GM18858 (cell line): Measurements from ENCODE around the gene HTN1.
"Not testable (repeated sequence)": the region's sequence is repeated elsewhere in the genome, so short reads cannot be mapped to it uniquely, and the experiment has no call there.

Experiments used
- ATAC-seq: cut with Tn5 transposase; IDR thresholded peaks from one replicate; pipeline ENCODE4 v1.9.1; 2021; ENCODE audit not compliant: unreplicated experiment

Gene HTN1

DNA sequence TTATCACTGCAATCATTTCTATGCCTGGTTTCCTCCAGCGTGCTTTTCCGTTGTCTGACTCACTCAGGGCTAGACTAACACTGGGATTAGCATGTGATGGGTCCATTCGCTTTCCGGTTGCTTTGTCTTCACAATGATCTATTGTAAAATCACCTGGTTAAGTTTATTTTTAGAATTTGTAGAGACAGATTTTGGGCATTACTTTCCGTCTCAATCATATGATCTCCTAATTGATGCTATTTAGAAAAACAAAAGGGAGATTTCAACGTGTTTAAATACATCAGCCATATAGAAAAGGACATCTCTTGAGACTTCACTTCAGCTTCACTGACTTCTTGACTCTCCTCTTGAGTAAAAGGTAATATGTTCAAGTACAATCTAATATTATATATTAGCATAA is at the start of gene HTN1:
HTN1 (plus strand) TSS at position 301 of the 400 bp plus-strand sequence. CDS start 2,639 bp downstream, outside the sequence.
- not testable (repeated sequence) for ATAC-seq

GRCh38 chr4:70000711-70001110 is 49.5 kb upstream of the HTN1 start:
- ATAC-seq = no peak

DNA sequence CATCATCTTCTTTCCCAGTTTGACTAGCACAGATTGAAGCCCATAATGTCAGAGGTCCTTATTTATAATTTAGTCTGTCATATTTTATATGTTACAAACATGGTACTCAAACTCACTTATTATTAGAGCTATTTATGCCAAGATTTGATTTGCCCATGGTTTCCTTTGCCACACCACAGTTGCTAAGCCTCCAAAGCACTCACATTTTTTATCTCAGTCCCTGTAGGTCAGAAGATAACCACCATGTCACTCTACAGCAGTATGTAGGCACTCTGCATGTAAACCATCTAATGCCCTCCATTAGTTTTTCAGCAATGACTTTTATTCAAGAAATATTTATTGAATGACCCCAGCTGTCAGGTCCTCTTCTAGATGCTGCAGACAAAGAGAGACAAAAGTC is 47.7 kb upstream of the HTN1 start:
- ATAC-seq = no peak

GRCh38 chr4:70008771-70009170 is 41.5 kb upstream of the HTN1 start:
- ATAC-seq = no peak

DNA sequence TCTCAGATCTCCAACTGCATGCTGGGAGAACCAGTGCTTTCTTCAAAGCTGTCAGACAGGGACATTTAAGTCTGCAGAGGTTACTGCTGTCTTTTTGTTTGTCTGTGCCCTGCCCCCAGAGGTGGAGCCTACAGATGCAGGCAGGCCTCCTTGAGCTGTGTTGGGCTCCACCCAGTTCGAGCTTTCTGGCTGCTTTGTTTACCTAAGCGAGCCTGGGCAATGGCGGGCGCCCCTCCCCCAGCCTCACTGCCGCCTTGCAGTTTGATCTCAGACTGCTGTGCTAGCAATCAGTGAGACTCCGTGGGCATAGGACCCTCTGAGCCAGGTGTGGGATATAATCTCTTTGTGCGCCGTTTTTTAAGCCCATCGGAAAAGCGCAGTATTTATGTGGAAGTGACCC is 31.2 kb upstream of the HTN1 start:
- not testable (repeated sequence) for ATAC-seq

- ATAC-seq = no peak
Measured at GRCh38 chr4:70023218-70023617, 27.0 kb upstream of the HTN1 start.

DNA sequence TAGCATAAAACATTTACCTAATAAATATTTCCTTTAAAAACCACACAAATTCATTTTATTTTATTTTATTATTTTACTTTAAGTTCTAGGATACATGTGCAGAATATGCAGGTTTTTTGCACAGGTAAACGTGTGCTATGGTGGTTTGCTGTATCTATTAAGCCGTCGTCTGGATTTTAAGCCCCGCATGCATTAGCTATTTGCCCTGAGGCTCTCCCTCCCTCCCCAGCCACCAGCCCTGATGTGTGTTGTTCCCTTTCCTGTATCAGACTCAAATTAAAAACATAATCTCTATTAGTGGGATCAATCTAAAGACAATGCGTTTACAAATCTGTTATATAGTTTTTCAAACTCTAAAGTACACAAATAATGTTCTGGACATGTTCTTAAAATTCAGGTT is 23.2 kb upstream of the HTN1 start:
- ATAC-seq = no peak

- ATAC-seq = not testable (repeated sequence)
Measured at GRCh38 chr4:70028159-70028558, 22.1 kb upstream of the HTN1 start, which contains the start of gene HTN3. Gene HTN3 (plus strand): TSS chr4:70028459. CDS start chr4:70030741, 2,282 bp downstream.

DNA sequence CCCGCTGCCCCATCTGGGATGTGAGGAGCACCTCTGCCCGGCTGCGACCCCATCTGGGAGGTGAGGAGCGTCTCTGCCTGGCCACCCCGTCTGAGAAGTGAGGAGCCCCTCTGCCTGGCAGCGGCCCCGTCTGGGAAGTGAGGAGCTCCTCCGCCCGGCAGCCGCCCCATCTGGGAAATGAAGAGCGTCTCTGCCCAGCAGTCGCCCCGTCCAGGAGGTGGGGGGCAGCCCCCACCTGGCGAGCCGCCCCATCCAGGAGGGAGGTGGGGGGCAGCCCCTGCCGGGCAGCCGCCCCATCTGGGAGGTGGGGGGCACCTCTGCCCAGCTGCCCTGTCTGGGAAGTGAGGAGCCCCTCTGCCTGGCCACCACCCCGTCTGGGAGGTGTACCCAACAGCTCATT is 12.7 kb upstream of the HTN1 start:
- not testable (repeated sequence) for ATAC-seq

GRCh38 chr4:70039928-70040327 is 10.3 kb upstream of the HTN1 start:
- not testable (repeated sequence) for ATAC-seq

DNA sequence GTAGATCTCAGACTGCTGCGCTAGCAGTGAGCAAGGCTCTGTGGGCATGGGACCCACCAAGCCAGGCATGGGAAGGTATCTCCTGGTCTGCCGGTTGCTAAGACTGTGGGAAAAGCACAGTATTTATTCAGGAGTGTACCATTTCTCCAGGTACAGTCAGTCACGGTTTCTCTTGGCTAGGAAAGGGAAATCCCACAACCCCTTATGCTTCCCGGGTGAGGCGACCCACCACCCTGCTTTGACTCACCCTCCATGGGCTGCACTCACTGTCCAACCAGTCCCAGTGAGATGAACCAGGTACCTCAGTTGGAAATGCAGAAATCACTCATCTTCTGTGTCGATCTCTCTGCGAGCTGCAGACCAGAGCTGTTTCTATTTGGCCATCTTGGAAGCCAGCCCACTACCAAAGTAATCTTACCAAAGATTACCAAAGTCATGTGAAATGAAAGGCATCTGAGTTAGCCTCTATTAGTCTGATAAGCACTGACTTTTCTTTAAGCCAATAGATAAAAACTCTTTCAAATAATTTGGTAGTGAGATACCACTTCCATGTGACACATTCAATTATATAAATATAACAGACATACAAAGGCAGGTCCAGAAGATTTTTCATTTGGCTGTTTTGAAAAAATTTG is 8.5 kb upstream of the HTN1 start:
- ATAC-seq = no peak

GRCh38 chr4:70056534-70056933 is 6.3 kb downstream of the HTN1 start:
- ATAC-seq = not testable (repeated sequence)

DNA sequence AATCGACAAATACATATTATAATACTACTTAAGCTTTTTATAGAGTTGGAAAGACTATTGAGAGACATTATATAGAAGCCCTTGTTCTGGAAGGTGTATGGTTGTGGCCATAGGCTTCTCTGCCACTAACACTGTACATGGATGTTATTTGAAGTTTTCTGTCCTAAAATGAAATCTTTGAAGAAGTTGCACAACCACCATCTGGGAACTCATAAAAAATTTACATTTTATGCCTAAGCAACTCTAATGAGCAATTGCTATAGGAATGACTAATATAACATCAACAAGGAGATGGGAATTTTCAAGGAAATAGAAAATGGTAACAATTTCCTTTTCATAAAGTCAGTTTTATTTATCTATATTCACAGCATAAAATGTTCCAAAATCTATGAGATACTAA is 7.4 kb downstream of the HTN1 start:
- ATAC-seq = no peak

- no peak for ATAC-seq
Measured at GRCh38 chr4:70059149-70059548, 8.9 kb downstream of the HTN1 start.

DNA sequence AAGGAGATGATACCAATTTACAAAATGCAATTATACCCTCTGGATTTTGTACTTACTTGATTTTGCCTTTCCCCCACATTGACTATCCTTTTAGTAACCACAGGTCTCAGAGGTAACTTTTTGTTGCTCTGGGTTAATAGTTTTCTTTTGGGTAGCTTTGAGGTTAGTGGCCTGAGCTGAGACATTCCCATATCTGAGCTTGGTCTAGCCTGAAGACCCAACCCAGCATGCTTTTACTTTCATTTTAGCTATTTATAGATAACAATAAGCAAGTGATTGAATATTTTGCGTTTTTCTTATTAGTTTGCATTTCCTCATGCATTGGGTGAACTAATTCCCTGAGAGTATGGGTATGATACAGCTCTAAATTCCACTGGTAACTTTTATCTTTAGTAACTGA is 11.8 kb downstream of the HTN1 start:
- ATAC-seq = peak; percentile 80

DNA sequence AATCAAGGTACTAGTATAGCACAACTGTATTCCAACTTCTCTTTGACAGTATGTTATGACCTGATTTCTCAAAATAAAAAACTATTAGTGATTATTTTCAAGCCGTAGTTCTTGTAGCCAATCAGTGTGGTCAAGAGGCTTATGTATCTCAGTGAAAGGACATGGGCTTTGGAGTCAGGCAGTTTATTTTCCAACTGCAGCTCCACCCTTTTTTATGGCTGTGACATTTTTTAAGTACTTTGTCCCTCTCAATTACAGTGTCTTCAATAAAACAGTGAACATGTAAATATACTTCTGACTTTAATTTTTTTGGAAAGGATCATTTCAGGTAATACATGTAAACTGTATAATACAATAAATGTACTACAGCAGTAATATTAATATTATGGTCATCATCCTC is 30.0 kb downstream of the HTN1 start:
- no peak for ATAC-seq

DNA sequence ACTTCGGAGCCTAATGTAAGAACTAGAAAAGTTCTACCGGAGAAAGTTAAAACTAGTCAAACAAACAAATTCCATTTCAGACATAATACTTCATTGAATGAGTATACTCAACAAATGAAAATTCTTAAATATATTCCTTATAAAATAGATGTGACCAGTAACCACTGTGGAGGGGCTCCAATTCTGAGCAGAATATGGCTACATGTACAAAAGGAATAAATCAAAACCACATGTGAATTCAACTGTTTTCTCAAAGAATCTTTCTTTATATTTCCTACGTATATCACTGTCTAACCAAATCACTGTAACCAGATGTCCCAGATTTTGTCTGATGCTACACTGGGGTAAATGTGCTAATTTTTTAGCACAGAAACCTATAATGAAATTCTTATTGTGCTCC is 49.0 kb downstream of the HTN1 start:
- ATAC-seq = no peak
